ENCODE data around the gene MYBPC2. TPM values are rescaled to one million over a fixed set of nuclear protein-coding genes. Genes with fewer than 3 reads are reported as not detected.

MYBPC2 gene
- total and polyA plus RNA-seq, 9 of the 15 experiments (the other 6 are each of a cell fraction or from before 2014, with no cell fraction given) = 0.01 to 0.14 (median 0.04) TPM; not detected in 6

GRCh38 chr19:50476224-50476906 is 43.7 kb downstream of the MYBPC2 start, which contains the start of the genes EMC10 and GARIN5A (continued):
- TF ChIP-seq TAF9B (IDR thresholded peaks at IDR 0.05; ENCODE audit: partially characterized antibody) (peak; percentile 73), PHF8 (IDR thresholded peaks at IDR 0.05; ENCODE audit: borderline replicate concordance, low read length) (peak; percentile 98), ARID2 (IDR thresholded peaks at IDR 0.05) (no peak), ZNF699 (CRISPR knock-in tag; IDR thresholded peaks at IDR 0.05; ENCODE audit: insufficient replicate concordance) (no peak), RFX5 (IDR thresholded peaks at IDR 0.05; ENCODE audit: low read depth, low read length) (peak; percentile 85), KHSRP (IDR thresholded peaks at IDR 0.05) (peak; percentile 99), MYC (IDR thresholded peaks at IDR 0.05; ENCODE audit: low read depth, low read length) (no peak), MYC (CRISPR knock-in tag; IDR thresholded peaks at IDR 0.05; ENCODE audit: borderline replicate concordance, low read depth) (peak; percentile 35; the same call in 1 of the 2 replicates), BHLHE40 (IDR thresholded peaks at IDR 0.05; ENCODE audit: low read length) (peak; percentile 31; the same call in 1 of the 2 replicates), PKNOX1 (IDR thresholded peaks at IDR 0.05) (peak; percentile 39; the same call in 1 of the 2 replicates), ARID3B (CRISPR knock-in tag; IDR thresholded peaks at IDR 0.05; ENCODE audit: borderline replicate concordance) (no peak), NFRKB (IDR thresholded peaks at IDR 0.05; ENCODE audit: low read depth) (peak; percentile 92), NCOA1 (IDR thresholded peaks at IDR 0.05; ENCODE audit: low read depth) (peak; percentile 99), ZNF695 (CRISPR knock-in tag; IDR thresholded peaks at IDR 0.05) (no peak), E2F6 (IDR thresholded peaks at IDR 0.05; ENCODE audit: borderline replicate concordance in 1 of 2, extremely low read depth in 1 of 2, insufficient read depth in 1 of 2, insufficient read length in 1 of 2, low read depth in 1 of 2, low read length in 1 of 2, poor library complexity in 1 of 2, severe bottlenecking in 1 of 2) (peak; percentile 32 to 57), RB1 (IDR thresholded peaks at IDR 0.05; ENCODE audit: low read depth) (peak; percentile 87), POU5F1 (IDR thresholded peaks at IDR 0.05; ENCODE audit: borderline replicate concordance, low read depth, low read length, partially characterized antibody) (peak; percentile 74), TARDBP (IDR thresholded peaks at IDR 0.05) (peak; percentile 100), FOXA1 (IDR thresholded peaks at IDR 0.05; ENCODE audit: borderline replicate concordance) (no peak), LARP7 (IDR thresholded peaks at IDR 0.05) (no peak), SPI1 (IDR thresholded peaks at IDR 0.05; ENCODE audit: borderline replicate concordance, low read depth, low read length) (no peak), FOXM1 (IDR thresholded peaks at IDR 0.05; ENCODE audit: low read depth) (no peak), FOXM1 (CRISPR knock-in tag; IDR thresholded peaks at IDR 0.05; ENCODE audit: low read depth) (no peak)
- TF ChIP-seq, protein P1, sequence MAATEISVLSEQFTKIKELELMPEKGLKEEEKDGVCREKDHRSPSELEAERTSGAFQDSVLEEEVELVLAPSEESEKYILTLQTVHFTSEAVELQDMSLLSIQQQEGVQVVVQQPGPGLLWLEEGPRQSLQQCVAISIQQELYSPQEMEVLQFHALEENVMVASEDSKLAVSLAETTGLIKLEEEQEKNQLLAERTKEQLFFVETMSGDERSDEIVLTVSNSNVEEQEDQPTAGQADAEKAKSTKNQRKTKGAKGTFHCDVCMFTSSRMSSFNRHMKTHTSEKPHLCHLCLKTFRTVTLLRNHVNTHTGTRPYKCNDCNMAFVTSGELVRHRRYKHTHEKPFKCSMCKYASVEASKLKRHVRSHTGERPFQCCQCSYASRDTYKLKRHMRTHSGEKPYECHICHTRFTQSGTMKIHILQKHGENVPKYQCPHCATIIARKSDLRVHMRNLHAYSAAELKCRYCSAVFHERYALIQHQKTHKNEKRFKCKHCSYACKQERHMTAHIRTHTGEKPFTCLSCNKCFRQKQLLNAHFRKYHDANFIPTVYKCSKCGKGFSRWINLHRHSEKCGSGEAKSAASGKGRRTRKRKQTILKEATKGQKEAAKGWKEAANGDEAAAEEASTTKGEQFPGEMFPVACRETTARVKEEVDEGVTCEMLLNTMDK (IDR thresholded peaks at IDR 0.05; ENCODE audit: borderline replicate concordance, insufficient read depth, low read depth, low read length, poor library complexity, severe bottlenecking) = no peak

Measured in K562 (cell line).